Lower lobe of right lung (tissue), 2 donors: ENCODE results near the gene FN1. TPM values are rescaled to one million over a fixed set of nuclear protein-coding genes. Genes with fewer than 3 reads are reported as not detected.

Experiments
- ATAC-seq, 2 donors: fragments of 200-7000 bp; cut with Tn5 transposase; one replicate each; pipeline ENCODE4 v1.9.1; 2020 to 2022; ENCODE audit warnings: mild to moderate bottlenecking in 2 of 2, moderate library complexity in 2 of 2
- DNase-seq: peaks from one replicate; pipeline ENCODE4 v3.0.0-alpha.2; 2020
- H3K27ac ChIP-seq: fragments of 200-600 bp; one replicate; pipeline ENCODE4 v1.8.0; 2022
- H3K27me3 ChIP-seq: fragments of 200-600 bp; one replicate; pipeline ENCODE4 v1.8.0; 2022; ENCODE audit warnings: low read depth
- H3K36me3 ChIP-seq: fragments of 200-600 bp; one replicate; pipeline ENCODE4 v1.8.0; 2022; ENCODE audit warnings: mild to moderate bottlenecking
- H3K4me1 ChIP-seq: fragments of 200-600 bp; one replicate; pipeline ENCODE4 v1.8.0; 2022
- H3K4me3 ChIP-seq: fragments of 200-600 bp; one replicate; pipeline ENCODE4 v1.8.0; 2022; ENCODE audit warnings: mild to moderate bottlenecking
- H3K9me3 ChIP-seq: fragments of 200-600 bp; one replicate; pipeline ENCODE4 v1.8.0; 2022
- intact Hi-C: fragments of 100-400 bp; cut with DNase I; formaldehyde crosslinking; loops from one replicate; pipeline ENCODE4 v1.11.0; 2022
- total RNA-seq: library from RNA; stranded (reverse); fragmentation: NEBNext Ultra II Directional; extraction: Animal tissue kit (Norgen Biotek cat#: 25700); gene quantifications from one replicate; pipeline ENCODE4 v1.2.1, GENCODE V29; 2021
- TF ChIP-seq, protein P1 (sequence below): fragments of 200-600 bp; IDR thresholded peaks from one replicate; pipeline ENCODE4 v1.8.0; 2022; ENCODE audit warnings: antibody characterized with exemption, mild to moderate bottlenecking
- donor health status: DM: no; HTN: yes; CAD: no; lungs with severe emphysema.

The FN1 gene
- total RNA-seq, 1 donor from 2014 or later, result 1,248 TPM

GRCh38 chr2:215479121-215479520, 43.3 kb upstream of the FN1 start:
- intact Hi-C loops, result no loop called here
- ATAC-seq, result no peak
- Histone ChIP-seq H3K27me3 (no peaks in the 10 kb centered on the region), H3K4me3 (no peak overlapping the region), H3K27ac (no peak overlapping the region), H3K9me3 (no peaks in the 10 kb centered on the region), H3K36me3 (no peaks in the 10 kb centered on the region), H3K4me1 (no peaks in the 10 kb centered on the region)
- TF ChIP-seq, protein P1, sequence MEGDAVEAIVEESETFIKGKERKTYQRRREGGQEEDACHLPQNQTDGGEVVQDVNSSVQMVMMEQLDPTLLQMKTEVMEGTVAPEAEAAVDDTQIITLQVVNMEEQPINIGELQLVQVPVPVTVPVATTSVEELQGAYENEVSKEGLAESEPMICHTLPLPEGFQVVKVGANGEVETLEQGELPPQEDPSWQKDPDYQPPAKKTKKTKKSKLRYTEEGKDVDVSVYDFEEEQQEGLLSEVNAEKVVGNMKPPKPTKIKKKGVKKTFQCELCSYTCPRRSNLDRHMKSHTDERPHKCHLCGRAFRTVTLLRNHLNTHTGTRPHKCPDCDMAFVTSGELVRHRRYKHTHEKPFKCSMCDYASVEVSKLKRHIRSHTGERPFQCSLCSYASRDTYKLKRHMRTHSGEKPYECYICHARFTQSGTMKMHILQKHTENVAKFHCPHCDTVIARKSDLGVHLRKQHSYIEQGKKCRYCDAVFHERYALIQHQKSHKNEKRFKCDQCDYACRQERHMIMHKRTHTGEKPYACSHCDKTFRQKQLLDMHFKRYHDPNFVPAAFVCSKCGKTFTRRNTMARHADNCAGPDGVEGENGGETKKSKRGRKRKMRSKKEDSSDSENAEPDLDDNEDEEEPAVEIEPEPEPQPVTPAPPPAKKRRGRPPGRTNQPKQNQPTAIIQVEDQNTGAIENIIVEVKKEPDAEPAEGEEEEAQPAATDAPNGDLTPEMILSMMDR, result no peak
- no peak for DNase-seq

GRCh38 chr2:215476424-215476823, 40.6 kb upstream of the FN1 start:
- TF ChIP-seq, protein P1, result no peak
- ATAC-seq (no peak), DNase-seq (no peak)
- Histone ChIP-seq H3K9me3 (no peaks in the 10 kb centered on the region), H3K4me1 (no peaks in the 10 kb centered on the region), H3K36me3 (no peaks in the 10 kb centered on the region), H3K4me3 (no peak overlapping the region), H3K27me3 (no peaks in the 10 kb centered on the region), H3K27ac (no peak overlapping the region)
- intact Hi-C loops, result no loop called here

DNA sequence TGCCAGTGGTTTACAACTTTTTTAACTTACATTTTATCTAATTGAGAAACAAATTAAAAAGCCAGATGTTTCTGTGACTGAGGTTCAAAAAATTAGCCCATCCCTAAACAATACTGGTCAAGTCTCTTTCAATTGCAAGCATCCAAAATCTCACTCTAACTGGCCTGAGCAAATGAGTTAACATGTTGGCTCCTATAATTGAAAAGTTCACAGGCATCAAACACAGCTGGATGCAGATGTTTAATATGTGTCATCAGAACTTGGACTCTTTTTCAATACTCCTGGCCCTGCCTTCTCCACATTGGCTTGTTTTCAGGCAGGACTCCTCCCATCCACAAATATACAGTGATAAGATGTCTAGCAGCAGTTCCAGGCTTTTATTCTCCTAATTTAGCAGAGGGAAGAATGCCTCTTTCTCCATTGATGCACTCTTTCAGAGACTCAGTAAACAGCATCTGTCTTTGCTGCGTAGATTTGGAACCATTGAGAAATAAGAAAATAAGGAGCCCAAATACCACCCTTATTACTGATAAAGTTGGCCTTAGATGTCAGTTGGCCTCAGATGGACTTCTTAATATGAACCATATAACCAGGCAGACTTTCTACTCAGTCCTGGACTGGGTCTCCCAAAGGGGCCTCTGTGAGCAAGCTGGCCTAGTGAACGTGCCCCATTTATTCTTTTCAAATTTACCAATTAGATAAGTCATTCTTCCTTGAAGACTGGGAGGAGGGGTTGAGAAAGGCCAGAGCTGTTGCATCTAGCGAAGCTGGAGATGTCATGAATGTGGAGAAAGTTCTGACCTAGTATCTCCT, 30.4 kb upstream of the FN1 start:
- Histone ChIP-seq H3K27me3 (no peaks in the 10 kb centered on the region), H3K4me3 (no peak overlapping the region), H3K9me3 (no peaks in the 10 kb centered on the region), H3K36me3 (no peaks in the 10 kb centered on the region), H3K27ac (peak overlapping the region; percentile 5), H3K4me1 (peaks cover 1% of the 10 kb centered on the region)
- intact Hi-C loops, result no loop called here
- TF ChIP-seq, protein P1, result no peak
- DNase-seq, result no peak
- peak; percentile 41 to 56 for ATAC-seq

GRCh38 chr2:215465256-215465655, 29.4 kb upstream of the FN1 start:
- Histone ChIP-seq H3K36me3 (no peaks in the 10 kb centered on the region), H3K9me3 (no peaks in the 10 kb centered on the region), H3K4me3 (no peak overlapping the region), H3K27me3 (no peaks in the 10 kb centered on the region), H3K4me1 (peaks cover 5% of the 10 kb centered on the region), H3K27ac (no peak overlapping the region)
- DNase-seq, result no peak
- intact Hi-C loops, result no loop called here
- no peak for ATAC-seq
- TF ChIP-seq, protein P1, result no peak

DNA sequence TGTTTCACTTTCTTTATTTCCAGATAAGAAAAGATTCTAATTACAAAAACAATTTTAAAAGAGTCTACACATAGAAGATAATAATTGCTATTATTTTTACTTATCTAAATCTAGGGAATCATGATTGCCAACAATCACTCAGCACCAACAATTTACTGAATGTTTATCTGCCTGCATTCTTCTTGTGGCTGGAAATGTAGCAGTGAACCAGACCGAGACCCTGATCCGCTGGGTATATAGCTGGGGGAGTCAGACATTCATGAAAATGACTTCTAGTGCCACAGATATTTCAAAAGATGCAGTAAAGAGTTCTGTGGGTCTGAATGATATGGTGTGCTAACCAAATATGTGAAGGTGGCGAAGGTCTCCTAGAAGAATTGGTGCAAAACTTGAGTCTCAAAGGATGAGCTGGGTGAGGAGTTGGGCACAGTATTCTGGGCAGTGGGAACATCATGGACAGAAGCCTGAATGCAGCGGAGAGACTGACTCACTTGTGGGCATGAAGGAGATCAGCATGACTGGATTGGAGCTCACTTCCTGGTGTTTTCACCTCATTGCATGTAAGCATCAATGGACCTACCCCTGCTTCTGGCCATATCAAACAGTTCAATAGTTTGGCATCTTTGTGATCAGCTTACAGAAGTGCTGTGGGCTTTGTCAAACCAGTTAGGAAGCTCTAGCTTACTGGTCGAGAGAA, 26.1 kb upstream of the FN1 start:
- ATAC-seq (no peak), DNase-seq (no peak)
- peaks cover 5% of the 10 kb centered on the region for H3K4me1 ChIP-seq
- H3K27ac ChIP-seq, result no peak overlapping the region
- H3K27me3 ChIP-seq, result no peaks in the 10 kb centered on the region
- no peaks in the 10 kb centered on the region for H3K9me3 ChIP-seq
- H3K36me3 ChIP-seq, result no peaks in the 10 kb centered on the region
- intact Hi-C loops, result no loop called here
- TF ChIP-seq, protein P1, result no peak
- no peak overlapping the region for H3K4me3 ChIP-seq
